GM18498 (cell line): ENCODE measurements around the gene GPN2.

ENCODE experiments used
- ATAC-seq: cut with Tn5 transposase; IDR thresholded peaks from one replicate; pipeline ENCODE4 v1.9.1; 2021; ENCODE audit warnings: mild to moderate bottlenecking, moderate library complexity; ENCODE audit not compliant: unreplicated experiment

The GPN2 gene

GRCh38 chr1:26833432-26834405 lies 56.4 kb downstream of the GPN2 start:
- peak; percentile 82 for ATAC-seq

DNA sequence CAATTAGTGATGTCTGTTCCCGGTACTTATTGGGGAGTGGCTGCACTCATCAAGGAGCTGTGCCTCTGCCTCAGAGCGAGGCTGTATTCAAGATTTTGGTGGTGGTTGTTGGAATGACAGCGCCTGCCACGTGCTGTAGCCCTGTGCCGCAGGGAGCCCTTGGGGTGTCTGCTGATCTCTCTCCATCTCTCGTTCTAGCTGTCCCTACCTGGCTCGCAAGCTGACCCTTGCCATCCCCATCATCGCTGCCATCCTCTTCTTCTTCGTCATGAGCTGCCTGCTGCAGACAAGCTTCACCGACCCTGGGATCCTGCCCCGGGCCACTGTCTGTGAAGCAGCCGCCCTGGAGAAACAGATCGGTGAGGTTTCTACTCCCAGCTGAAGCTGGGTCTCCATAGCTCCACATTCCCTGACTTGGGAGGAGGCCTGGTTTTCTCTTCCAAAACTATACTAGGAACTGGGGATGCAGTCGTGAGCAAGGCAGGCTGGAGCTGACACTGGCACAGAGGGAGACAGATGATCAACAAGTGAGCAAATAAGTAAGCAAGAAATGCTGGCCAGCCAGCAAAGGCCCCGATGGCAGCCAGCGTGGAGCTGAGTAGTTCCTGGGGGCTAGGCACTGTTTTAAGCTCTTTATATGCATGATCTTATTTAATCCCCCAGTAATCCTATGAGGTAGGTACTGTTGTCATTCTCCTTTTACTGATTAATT lies 57.7 kb downstream of the GPN2 start:
- no peak for ATAC-seq

DNA sequence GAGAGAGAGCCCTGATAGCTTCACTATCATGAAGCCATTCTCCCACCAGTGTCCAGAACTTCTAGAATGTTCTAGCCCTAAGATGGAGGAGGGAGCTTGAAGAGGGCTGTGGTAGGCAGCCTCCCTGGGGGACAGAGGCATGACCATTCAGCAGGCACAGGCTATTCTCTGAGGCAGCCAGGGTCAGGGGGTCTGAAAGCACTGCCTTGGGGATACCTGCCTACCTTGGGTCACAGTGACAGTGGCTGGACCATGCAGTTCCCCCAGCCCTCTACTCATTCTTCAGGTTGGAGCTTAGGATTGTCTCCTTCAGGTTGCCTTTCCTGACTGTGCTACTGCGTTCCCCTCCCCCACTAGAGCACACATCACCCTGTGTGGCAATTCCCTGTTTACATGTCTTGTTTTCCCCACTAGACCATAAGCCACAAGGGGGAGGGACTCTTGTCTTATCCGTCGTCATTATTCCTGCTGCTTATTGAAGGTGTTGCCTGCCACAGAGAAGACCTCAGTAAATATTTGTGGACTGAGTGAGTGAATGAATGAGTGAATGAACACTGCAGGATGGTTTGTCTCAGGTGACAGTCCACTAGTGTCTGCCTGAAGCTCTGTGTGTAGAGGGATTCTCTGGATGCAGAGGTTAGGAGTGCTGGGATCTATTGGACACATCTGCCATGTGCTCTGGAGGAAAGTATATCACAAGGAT lies 58.4 kb downstream of the GPN2 start:
- ATAC-seq, result no peak

- no peak for ATAC-seq
Observed at GRCh38 chr1:26831059-26831458, 59.0 kb downstream of the GPN2 start.

DNA sequence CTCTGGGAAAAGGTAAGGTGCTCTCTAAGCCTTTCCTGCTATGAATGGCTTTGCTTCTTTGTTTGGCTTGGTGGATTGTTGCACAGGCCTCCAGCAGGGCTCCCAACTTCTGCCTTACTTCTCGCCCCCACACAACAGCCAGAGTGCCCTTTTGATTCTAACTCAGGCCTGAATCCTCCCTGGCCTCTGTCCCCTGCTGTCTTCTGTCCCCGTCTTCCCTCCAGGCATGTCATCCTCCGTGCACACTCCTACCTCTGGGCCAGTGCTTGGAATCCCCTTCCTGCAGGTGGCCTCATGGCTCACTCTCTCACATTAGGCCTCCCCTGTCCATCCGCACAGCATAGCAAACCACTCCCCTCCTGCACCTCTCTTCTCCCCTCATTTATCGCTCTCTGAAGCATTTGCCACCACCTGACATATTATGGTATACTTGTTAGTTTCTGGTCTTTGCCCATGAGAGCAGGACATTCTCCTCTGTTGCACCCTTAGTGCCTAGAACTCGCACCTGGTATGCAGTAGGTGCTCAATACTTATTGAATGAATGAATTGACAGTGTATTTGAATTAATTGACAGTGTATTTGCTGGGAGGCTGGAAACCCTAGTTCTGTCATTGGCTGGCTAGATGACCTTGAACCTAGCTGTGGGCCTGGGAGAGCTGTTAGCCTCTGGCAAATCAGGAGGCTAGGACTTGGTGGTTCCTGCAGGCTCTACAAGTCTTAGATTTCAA lies 60.7 kb downstream of the GPN2 start:
- ATAC-seq, result no peak

GRCh38 chr1:26828411-26828991 lies 61.6 kb downstream of the GPN2 start:
- ATAC-seq, result no peak

DNA sequence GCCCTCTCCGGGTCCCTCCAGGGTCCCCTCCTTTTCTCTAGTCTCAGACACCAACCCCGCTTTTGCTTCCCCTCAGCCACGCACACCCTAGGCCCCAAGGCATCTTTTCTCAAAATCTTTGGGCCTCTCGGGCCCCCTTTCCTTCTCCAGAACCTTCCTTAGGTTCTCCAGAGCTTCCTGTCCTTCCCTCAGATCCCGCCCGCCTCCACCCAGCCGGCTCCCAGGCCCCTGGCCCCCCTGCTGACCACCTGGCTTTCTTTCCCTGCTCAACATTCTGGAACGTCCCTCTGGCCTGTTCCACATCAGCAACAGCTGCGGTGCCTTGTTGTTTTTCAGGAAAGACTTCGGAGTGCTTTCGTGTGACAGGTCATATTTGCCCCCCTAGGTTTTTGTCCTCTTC lies 62.4 kb downstream of the GPN2 start:
- ATAC-seq, result no peak

DNA sequence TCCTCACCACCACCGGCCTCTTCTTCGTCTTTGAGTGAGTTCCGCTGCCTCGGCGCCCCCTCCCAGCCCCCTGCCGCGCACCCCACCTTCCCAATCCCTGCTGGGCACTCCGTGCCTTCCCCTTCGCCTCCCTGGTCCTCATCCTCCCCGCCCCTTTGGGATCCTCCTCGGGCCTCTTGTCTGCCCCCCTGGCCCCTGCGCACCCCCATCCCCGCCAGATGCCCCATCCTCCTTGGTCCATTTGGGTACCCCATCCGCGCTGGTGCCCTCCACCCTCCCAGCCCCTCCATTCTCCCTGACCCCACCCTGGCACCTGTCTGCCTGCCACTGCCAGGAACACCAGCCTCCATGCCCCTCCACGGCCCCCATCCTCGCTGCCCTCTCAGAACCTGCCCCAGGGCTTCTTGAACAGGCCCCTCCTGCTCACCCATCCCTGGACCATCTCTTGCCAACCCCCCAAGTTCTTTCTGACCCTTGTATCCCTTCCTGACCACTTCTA lies 62.9 kb downstream of the GPN2 start:
- no peak for ATAC-seq

GRCh38 chr1:26826261-26827105 lies 63.6 kb downstream of the GPN2 start, which contains the start of gene ZDHHC18:
Gene ZDHHC18 (plus strand): TSS chr1:26826688. CDS start chr1:26826805, 117 bp downstream.
- ATAC-seq, result peak; percentile 84
